Mesendoderm (in vitro differentiated cells): ENCODE data around the gene ADK. TPM values are rescaled to one million over a fixed set of nuclear protein-coding genes. Genes with fewer than 3 reads are reported as not detected.

Experiments used
- DNase-seq: peaks from one replicate; pipeline ENCODE4 v3.0.0; 2013
- H2AK5ac ChIP-seq: 2 replicates; pipeline ENCODE4 v1.6.1; 2013; ENCODE audit warnings: low read length, inconsistent platforms
- H2BK120ac ChIP-seq: 2 replicates; pipeline ENCODE4 v1.6.1; 2013; ENCODE audit warnings: low read depth, mild to moderate bottlenecking, low read length, moderate library complexity, mixed read lengths
- H2BK15ac ChIP-seq: replicated peaks from 2 replicates; pipeline ENCODE4 v1.6.1; 2013; ENCODE audit warnings: low read depth, mild to moderate bottlenecking, moderate library complexity
- H2BK5ac ChIP-seq: 2 replicates; pipeline ENCODE4 v1.6.1; 2013; ENCODE audit warnings: low read length, inconsistent platforms
- H3K18ac ChIP-seq: 2 replicates; pipeline ENCODE4 v1.6.1; 2013; ENCODE audit warnings: mild to moderate bottlenecking, low read length, mixed read lengths
- H3K23ac ChIP-seq: one replicate; pipeline ENCODE4 v1.6.1; 2013; ENCODE audit warnings: low read length
- H3K27ac ChIP-seq: 2 replicates; pipeline ENCODE4 v1.5.1; 2013; ENCODE audit warnings: low read depth, mild to moderate bottlenecking, inconsistent platforms, low read length, moderate library complexity
- H3K27me3 ChIP-seq: 2 replicates; pipeline ENCODE4 v1.6.1; 2013; ENCODE audit warnings: low read length, control low read depth, mild to moderate bottlenecking, inconsistent platforms; ENCODE audit not compliant: insufficient read depth, poor library complexity
- H3K36me3 ChIP-seq: 2 replicates; pipeline ENCODE4 v1.6.1; 2013; ENCODE audit warnings: low read length, inconsistent platforms; ENCODE audit not compliant: control insufficient read depth, insufficient read depth
- H3K4ac ChIP-seq: one replicate; pipeline ENCODE4 v1.6.1; 2013; ENCODE audit warnings: low read depth, mild to moderate bottlenecking, low read length, moderate library complexity
- H3K4me1 ChIP-seq: 2 replicates; pipeline ENCODE4 v1.6.1; 2013; ENCODE audit warnings: low read depth, low read length, inconsistent platforms; ENCODE audit not compliant: control insufficient read depth
- H3K4me2 ChIP-seq: 2 replicates; pipeline ENCODE4 v1.6.1; 2013; ENCODE audit warnings: low read length
- H3K4me3 ChIP-seq: 2 replicates; pipeline ENCODE4 v1.5.1; 2013; ENCODE audit warnings: mild to moderate bottlenecking, low read length
- H3K56ac ChIP-seq: one replicate; pipeline ENCODE4 v1.6.1; 2013; ENCODE audit warnings: low read length
- H3K79me1 ChIP-seq: 2 replicates; pipeline ENCODE4 v1.6.1; 2013; ENCODE audit warnings: low read length, inconsistent platforms
- H3K79me2 ChIP-seq: 2 replicates; pipeline ENCODE4 v1.6.1; 2013; ENCODE audit warnings: mild to moderate bottlenecking, low read length; ENCODE audit not compliant: control insufficient read depth, insufficient read depth
- H3K9ac ChIP-seq: 2 replicates; pipeline ENCODE4 v1.6.1; 2013; ENCODE audit warnings: low read length, inconsistent platforms
- H4K5ac ChIP-seq: one replicate; pipeline ENCODE4 v1.6.1; 2013; ENCODE audit warnings: low read length
- H4K8ac ChIP-seq: one replicate; pipeline ENCODE4 v1.6.1; 2013; ENCODE audit warnings: low read depth, mild to moderate bottlenecking, control low read depth, low read length, moderate library complexity
- WGBS: extraction: QIAGEN DNeasy Blood & Tissue Kit; methylation state at CpG from one replicate; pipeline ENCODE4 v1.1.7; 2013; ENCODE audit warnings: low lambda C conversion rate, missing lambda C conversion rate; ENCODE audit not compliant: insufficient coverage; ENCODE audit errors: extremely low coverage; 5-methylcytosine and 5-hydroxymethylcytosine counted together
- small RNA-seq: library from polyadenylated mRNA; stranded (forward); fragments of <200 nt; extraction: miRNeasy Mini kit (QIAGEN cat#:217004); gene quantifications from one replicate; pipeline ENCODE3, GENCODE V24; 2013; ENCODE audit not compliant: insufficient read depth

The ADK gene

GRCh38 chr10:74754381-74754821, 603.4 kb downstream of the ADK start:
- H3K27ac ChIP-seq = no peak overlapping the region
- H3K79me1 ChIP-seq = no peaks in the 10 kb centered on the region
- H3K56ac ChIP-seq = no peak overlapping the region
- no peak overlapping the region for H3K4me2 ChIP-seq
- H2BK5ac ChIP-seq = no peak overlapping the region
- no peaks in the 10 kb centered on the region for H3K79me2 ChIP-seq
- H3K4ac ChIP-seq = no peak overlapping the region
- no peak overlapping the region for H4K5ac ChIP-seq
- H3K36me3 ChIP-seq = no peaks in the 10 kb centered on the region
- no peak overlapping the region for H4K8ac ChIP-seq
- H2BK15ac ChIP-seq = no peak overlapping the region
- H3K4me1 ChIP-seq = no peaks in the 10 kb centered on the region
- H2AK5ac ChIP-seq = no peak overlapping the region
- H3K18ac ChIP-seq = no peak overlapping the region
- no CpG with 5 or more reads among the region's 8 CpGs for WGBS
- H3K4me3 ChIP-seq = no peak overlapping the region
- no peak overlapping the region for H2BK120ac ChIP-seq
- H3K27me3 ChIP-seq = no peaks in the 10 kb centered on the region
- H3K23ac ChIP-seq = no peak overlapping the region
- H3K9ac ChIP-seq = no peak overlapping the region
- DNase-seq = no peak

GRCh38 chr10:74755273-74755672, 604.3 kb downstream of the ADK start:
- no peak overlapping the region for H2AK5ac ChIP-seq
- no peak overlapping the region for H3K27ac ChIP-seq
- no peak overlapping the region for H3K4ac ChIP-seq
- no peak overlapping the region for H3K56ac ChIP-seq
- no peak overlapping the region for H2BK15ac ChIP-seq
- H3K23ac ChIP-seq = no peak overlapping the region
- no peak overlapping the region for H3K4me2 ChIP-seq
- no peak for DNase-seq
- no peak overlapping the region for H4K8ac ChIP-seq
- H3K18ac ChIP-seq = no peak overlapping the region
- no peak overlapping the region for H3K4me3 ChIP-seq
- H3K4me1 ChIP-seq = no peaks in the 10 kb centered on the region
- WGBS = no CpG with 5 or more reads among the region's 10 CpGs
- H2BK5ac ChIP-seq = no peak overlapping the region
- H3K79me2 ChIP-seq = no peaks in the 10 kb centered on the region
- H4K5ac ChIP-seq = no peak overlapping the region
- H3K36me3 ChIP-seq = no peaks in the 10 kb centered on the region
- no peaks in the 10 kb centered on the region for H3K79me1 ChIP-seq
- H3K27me3 ChIP-seq = no peaks in the 10 kb centered on the region
- no peak overlapping the region for H3K9ac ChIP-seq
- H2BK120ac ChIP-seq = no peak overlapping the region

Small RNAs within 50 kb of the gene (small RNA-seq; reads per million reads assigned to genes)
- gene RF00019 (not detected), gene TIMM9P1 (not detected)
